Gastroesophageal sphincter (tissue), 4 donors: ENCODE data around the gene PROSER1. TPM values are rescaled to one million over a fixed set of nuclear protein-coding genes. Genes with fewer than 3 reads are reported as not detected.

Experiments used
- ATAC-seq: fragments of 150-250 bp; one replicate; pipeline ENCODE4 v1.9.1; 2016; ENCODE audit warnings: mild to moderate bottlenecking, moderate library complexity
- H3K27ac ChIP-seq, 4 donors: fragments of 200-600 bp; sonication (generic) in 3 of 4; 1 replicate in 3 of 4; 2 replicates in 1 of 4; pipeline ENCODE4 v1.5.1; 2016 to 2019
- H3K27me3 ChIP-seq: fragments of 200-600 bp; sonication (generic); one replicate; pipeline ENCODE4 v1.5.1; 2019
- H3K36me3 ChIP-seq, 2 donors: fragments of 200-600 bp; sonication (generic); one replicate each; pipeline ENCODE4 v1.5.1; 2019; ENCODE audit warnings: control low read depth in 1 of 2
- H3K4me1 ChIP-seq, 3 donors: fragments of 200-600 bp; sonication (generic); 1 replicate in 2 of 3; 2 replicates in 1 of 3; pipeline ENCODE4 v1.5.1; 2016 to 2019; ENCODE audit warnings: control low read depth in 2 of 3
- H3K4me3 ChIP-seq, 2 donors: fragments of 200-600 bp; sonication (generic); one replicate each; pipeline ENCODE4 v1.5.1; 2019; ENCODE audit warnings: mild to moderate bottlenecking in 1 of 2, moderate library complexity in 1 of 2
- H3K9me3 ChIP-seq, 3 donors: fragments of 200-600 bp; sonication (generic); one replicate each; pipeline ENCODE4 v1.5.1; 2017 to 2019; ENCODE audit warnings: control low read depth in 2 of 3
- EP300 ChIP-seq: sonication (generic); formaldehyde crosslinking; IDR thresholded peaks from one replicate; pipeline ENCODE4 v1.6.1; 2017; ENCODE audit warnings: antibody characterized with exemption, mild to moderate bottlenecking
- POLR2A ChIP-seq, 2 donors: fragments of 450-650 bp; IDR thresholded peaks; one replicate each; pipeline ENCODE4 v1.6.1; 2017; ENCODE audit warnings: antibody characterized with exemption in 2 of 2, mild to moderate bottlenecking in 2 of 2, moderate library complexity in 1 of 2
- POLR2AphosphoS5 ChIP-seq: sonication (generic); formaldehyde crosslinking; IDR thresholded peaks from one replicate; pipeline ENCODE4 v1.6.1; 2017; ENCODE audit warnings: antibody characterized with exemption
- WGBS, 2 donors: methylation state at CpG; one replicate each; pipeline ENCODE4 v1.1.5; 2018; ENCODE audit warnings: low coverage in 1 of 2; 5-methylcytosine and 5-hydroxymethylcytosine counted together
- total RNA-seq, 4 donors: library from RNA; depleted of rRNA; stranded (reverse); fragments of >200 nt; gene quantifications; one replicate each; pipeline ENCODE4 v1.1.0, GENCODE V29; 2016
- TF ChIP-seq, protein P1 (sequence below), 4 experiments: fragments of 200-600 bp in 2 of 4; fragments of 450-650 bp in 2 of 4; sonication (generic) in 1 of 4; IDR thresholded peaks; one replicate each; pipeline ENCODE4 v1.5.1; 2017 to 2019; ENCODE audit warnings: antibody characterized with exemption in 4 of 4, mild to moderate bottlenecking in 2 of 4, moderate library complexity in 2 of 4

The PROSER1 gene
- total RNA-seq, 4 donors from 2014 or later = 8.0 to 18.8 (median 13.3) TPM

DNA sequence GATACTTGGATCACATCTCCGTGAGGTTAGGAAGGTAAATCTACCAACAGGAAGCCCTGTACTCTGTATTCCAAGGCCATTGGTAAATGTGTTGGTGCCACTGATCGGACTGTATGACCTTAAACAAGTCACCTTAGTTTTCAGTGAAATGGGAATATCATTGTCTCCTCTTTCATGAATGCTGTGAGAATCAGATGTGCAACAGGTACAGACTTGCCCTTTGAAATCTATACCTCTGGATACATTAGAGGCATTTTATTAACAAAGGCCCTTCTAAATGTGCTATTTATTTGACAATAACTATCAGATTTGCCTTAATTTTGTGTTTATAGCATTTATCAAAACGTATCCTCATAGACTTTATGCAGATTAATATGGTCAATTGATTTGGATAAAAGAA is 11.4 kb upstream of the PROSER1 start:
- H3K36me3 ChIP-seq = peaks cover 0 to 50% of the 10 kb centered on the region in 2 donors
- 81 to 86% methylated on average over 2 of the region's 3 CpGs for WGBS, 2 donors

DNA sequence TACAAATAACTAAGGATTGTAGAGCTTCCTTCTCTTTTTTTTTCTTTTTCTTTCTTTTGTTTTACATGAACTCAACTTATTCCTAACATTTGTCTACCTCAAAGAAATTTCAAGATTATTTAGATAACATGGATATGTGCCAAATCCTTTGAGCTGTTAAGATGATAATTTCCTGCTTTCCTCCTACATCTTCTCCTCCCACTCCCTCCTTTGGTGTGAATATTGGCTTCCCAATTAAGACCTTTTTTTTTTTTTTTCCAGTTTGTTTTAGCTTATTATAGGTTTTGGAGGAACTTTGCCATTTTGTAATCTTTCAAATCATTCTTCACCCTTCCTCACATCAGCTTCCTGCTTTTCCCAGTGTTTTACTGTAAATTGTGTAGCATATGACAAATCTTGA is 10.9 kb upstream of the PROSER1 start:
- Histone ChIP-seq H3K4me3 (no peak overlapping the region), H3K27ac (no peak overlapping the region), H3K4me1 (no peaks in the 10 kb centered on the region), H3K36me3 (peaks cover 0 to 51% of the 10 kb centered on the region in 2 donors), H3K27me3 (no peaks in the 10 kb centered on the region), H3K9me3 (no peaks in the 10 kb centered on the region)
- TF ChIP-seq POLR2A (IDR thresholded peaks at IDR 0.05) (no peak), POLR2AphosphoS5 (no peak), EP300 (no peak)
- TF ChIP-seq, protein P1, sequence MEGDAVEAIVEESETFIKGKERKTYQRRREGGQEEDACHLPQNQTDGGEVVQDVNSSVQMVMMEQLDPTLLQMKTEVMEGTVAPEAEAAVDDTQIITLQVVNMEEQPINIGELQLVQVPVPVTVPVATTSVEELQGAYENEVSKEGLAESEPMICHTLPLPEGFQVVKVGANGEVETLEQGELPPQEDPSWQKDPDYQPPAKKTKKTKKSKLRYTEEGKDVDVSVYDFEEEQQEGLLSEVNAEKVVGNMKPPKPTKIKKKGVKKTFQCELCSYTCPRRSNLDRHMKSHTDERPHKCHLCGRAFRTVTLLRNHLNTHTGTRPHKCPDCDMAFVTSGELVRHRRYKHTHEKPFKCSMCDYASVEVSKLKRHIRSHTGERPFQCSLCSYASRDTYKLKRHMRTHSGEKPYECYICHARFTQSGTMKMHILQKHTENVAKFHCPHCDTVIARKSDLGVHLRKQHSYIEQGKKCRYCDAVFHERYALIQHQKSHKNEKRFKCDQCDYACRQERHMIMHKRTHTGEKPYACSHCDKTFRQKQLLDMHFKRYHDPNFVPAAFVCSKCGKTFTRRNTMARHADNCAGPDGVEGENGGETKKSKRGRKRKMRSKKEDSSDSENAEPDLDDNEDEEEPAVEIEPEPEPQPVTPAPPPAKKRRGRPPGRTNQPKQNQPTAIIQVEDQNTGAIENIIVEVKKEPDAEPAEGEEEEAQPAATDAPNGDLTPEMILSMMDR (IDR thresholded peaks at IDR 0.05) = no peak
- ATAC-seq = no peak

More for the DNA sequence above, 11.4 kb upstream of the PROSER1 start:
- Histone ChIP-seq H3K4me1 (no peaks in the 10 kb centered on the region), H3K27me3 (no peaks in the 10 kb centered on the region), H3K9me3 (no peaks in the 10 kb centered on the region), H3K27ac (no peak overlapping the region), H3K4me3 (no peak overlapping the region)
- ATAC-seq = no peak
- TF ChIP-seq, protein P1 (IDR thresholded peaks at IDR 0.05) = no peak
- TF ChIP-seq POLR2A (IDR thresholded peaks at IDR 0.05) (no peak), POLR2AphosphoS5 (no peak), EP300 (no peak)

DNA sequence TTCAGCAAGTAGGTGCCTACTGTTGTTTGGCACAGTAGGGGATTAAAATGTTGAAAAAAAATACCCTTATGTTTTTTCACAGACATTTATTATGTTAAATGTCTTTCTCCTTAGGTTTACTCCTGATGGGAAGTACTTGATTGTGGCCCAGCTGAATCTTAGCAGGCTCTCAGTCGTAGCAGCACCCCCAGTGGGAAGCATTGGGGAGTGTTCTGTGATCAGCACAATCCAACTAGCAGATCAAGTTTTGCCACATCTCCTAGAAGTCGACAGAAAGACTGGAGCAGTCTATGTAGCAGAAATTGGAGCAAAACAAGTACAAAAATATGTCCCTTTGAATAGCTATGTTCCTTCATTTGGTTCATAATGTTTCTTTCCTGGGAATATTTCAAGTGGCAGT is 9.7 kb upstream of the PROSER1 start:
- H3K4me1 ChIP-seq = no peaks in the 10 kb centered on the region

DNA sequence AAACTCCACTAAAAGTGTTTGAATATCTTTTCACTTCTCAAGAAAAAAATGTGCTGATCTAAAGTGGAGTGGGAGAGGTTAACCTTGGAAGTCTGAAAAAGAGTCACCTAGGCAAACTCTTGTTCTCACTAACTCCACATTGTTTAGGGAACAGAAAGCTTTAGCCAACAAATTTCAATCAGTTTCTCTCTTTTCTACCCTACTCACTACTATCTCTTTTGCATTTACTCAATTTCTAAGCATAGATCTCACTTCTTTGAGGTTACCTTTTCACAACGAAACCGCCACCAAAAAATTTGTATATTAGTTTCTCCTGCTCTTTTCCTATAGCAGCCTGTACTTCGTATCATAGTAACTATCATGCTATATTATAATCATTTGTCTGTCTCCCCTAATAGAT is 6.6 kb upstream of the PROSER1 start:
- H3K9me3 ChIP-seq = no peaks in the 10 kb centered on the region
- 84 to 96% methylated on average over 3 of the region's 3 CpGs for WGBS, 2 donors

More for the DNA sequence above, 9.7 kb upstream of the PROSER1 start:
- peaks cover 0 to 48% of the 10 kb centered on the region in 2 donors for H3K36me3 ChIP-seq
- H3K9me3 ChIP-seq = no peaks in the 10 kb centered on the region
- ATAC-seq = no peak
- no peaks in the 10 kb centered on the region for H3K27me3 ChIP-seq
- no peak overlapping the region for H3K4me3 ChIP-seq
- H3K27ac ChIP-seq = no peak overlapping the region
- TF ChIP-seq POLR2A (IDR thresholded peaks at IDR 0.05) = no peak
- no peak for TF ChIP-seq EP300
- TF ChIP-seq POLR2AphosphoS5 = no peak
- TF ChIP-seq, protein P1 (IDR thresholded peaks at IDR 0.05) = no peak
- WGBS, 2 donors = 0 to 34% methylated on average over 1 to 2 of the region's 2 CpGs

DNA sequence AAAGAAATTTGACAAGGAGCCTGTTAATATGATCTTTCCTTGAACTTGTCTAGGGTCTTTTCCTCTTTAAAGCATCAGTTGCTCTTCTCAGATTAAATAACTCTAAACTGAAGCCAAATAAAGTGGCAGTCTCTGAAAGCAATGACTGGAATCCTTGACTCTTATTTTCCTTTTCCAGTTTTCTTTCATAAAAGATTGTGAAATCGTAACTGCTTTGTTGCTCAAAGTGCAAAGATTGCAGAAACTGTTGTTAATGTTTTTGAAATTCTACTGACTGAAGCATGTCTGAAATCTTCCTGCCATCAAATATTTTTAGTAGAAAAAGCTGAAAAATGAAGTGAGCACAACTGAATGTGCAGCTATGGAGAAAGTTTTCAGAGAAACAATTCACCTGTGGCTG is 2.3 kb upstream of the PROSER1 start:
- 35 to 64% methylated on average over 1 of the region's 1 CpG for WGBS, 2 donors
- no peak for TF ChIP-seq EP300
- H3K4me3 ChIP-seq = no peak overlapping the region
- H3K27me3 ChIP-seq = no peaks in the 10 kb centered on the region
- no peak overlapping the region for H3K27ac ChIP-seq
- H3K36me3 ChIP-seq = peaks cover 0 to 21% of the 10 kb centered on the region in 2 donors
- H3K9me3 ChIP-seq = no peaks in the 10 kb centered on the region
- no peak for ATAC-seq
- peaks cover 7 to 50% (median 15%) of the 10 kb centered on the region in 3 donors for H3K4me1 ChIP-seq

More for the DNA sequence above, 6.6 kb upstream of the PROSER1 start:
- no peak overlapping the region for H3K4me3 ChIP-seq
- no peak for ATAC-seq
- H3K27ac ChIP-seq = no peak overlapping the region
- TF ChIP-seq POLR2A (IDR thresholded peaks at IDR 0.05) = no peak
- no peak for TF ChIP-seq POLR2AphosphoS5
- TF ChIP-seq, protein P1 (IDR thresholded peaks at IDR 0.05) = no peak
- TF ChIP-seq EP300 = no peak
- H3K27me3 ChIP-seq = no peaks in the 10 kb centered on the region
- H3K4me1 ChIP-seq = peaks cover 0 to 21% (median 7%) of the 10 kb centered on the region in 3 donors
- H3K36me3 ChIP-seq = peaks cover 0 to 48% of the 10 kb centered on the region in 2 donors
